Right lobe of liver (tissue), 4 donors: ENCODE results near the gene DVL1.

Experiments
- POLR2A ChIP-seq: fragments of 450-650 bp; IDR thresholded peaks from one replicate; pipeline ENCODE4 v1.6.1; 2017; ENCODE audit warnings: antibody characterized with exemption, mild to moderate bottlenecking
- TF ChIP-seq, protein P1 (sequence below), 4 donors: fragments of 200-600 bp in 3 of 4; fragments of 450-650 bp in 1 of 4; IDR thresholded peaks; one replicate each; pipeline versions ENCODE4 v1.5.1 to v1.8.0; 2016 to 2022; ENCODE audit warnings: antibody characterized with exemption in 4 of 4, mild to moderate bottlenecking in 2 of 4
- donor health status: DM: no; HTN: no; CAD: no.
- donor health status: DM: no; HTN: no; CAD: no.
- donor health status: DM: no; HTN: yes; CAD: no.

DNA sequence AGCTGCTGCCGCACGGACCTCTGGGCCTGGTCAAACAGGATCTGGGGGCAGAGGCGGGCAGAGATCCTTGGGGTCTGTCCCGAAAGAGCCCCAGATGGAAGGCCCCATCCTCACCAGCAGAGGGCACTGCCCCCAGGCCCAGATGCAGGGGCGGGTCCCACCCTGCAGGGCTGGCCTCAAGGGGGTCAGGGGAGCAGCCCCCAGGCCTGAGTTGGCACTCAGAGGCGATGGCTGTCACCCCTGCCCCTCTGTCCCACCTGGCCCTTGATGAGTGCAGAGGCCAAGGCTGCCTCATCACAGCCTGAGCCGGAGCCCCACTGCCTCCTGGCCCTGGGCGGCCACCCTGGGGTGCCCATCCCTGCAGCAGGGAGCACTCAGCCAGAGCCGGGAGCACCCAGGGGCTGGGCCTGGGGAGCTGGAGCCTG, 47.2 kb downstream of the DVL1 start:
- TF ChIP-seq POLR2A: no peak
- TF ChIP-seq, protein P1, sequence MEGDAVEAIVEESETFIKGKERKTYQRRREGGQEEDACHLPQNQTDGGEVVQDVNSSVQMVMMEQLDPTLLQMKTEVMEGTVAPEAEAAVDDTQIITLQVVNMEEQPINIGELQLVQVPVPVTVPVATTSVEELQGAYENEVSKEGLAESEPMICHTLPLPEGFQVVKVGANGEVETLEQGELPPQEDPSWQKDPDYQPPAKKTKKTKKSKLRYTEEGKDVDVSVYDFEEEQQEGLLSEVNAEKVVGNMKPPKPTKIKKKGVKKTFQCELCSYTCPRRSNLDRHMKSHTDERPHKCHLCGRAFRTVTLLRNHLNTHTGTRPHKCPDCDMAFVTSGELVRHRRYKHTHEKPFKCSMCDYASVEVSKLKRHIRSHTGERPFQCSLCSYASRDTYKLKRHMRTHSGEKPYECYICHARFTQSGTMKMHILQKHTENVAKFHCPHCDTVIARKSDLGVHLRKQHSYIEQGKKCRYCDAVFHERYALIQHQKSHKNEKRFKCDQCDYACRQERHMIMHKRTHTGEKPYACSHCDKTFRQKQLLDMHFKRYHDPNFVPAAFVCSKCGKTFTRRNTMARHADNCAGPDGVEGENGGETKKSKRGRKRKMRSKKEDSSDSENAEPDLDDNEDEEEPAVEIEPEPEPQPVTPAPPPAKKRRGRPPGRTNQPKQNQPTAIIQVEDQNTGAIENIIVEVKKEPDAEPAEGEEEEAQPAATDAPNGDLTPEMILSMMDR (IDR thresholded peaks at IDR 0.05): peak; percentile 2 to 39 (median 30)
